Glomerular visceral epithelial cell (primary cell): ENCODE measurements around the gene RAB34.

Experiments used
- DNase-seq: peaks from one replicate; pipeline ENCODE4 v3.0.0-alpha.2; 2016; ENCODE audit errors: extremely low spot score

The RAB34 gene

GRCh38 chr17:28717578-28718332 is at the start of gene RAB34:
RAB34 (minus strand) TSS chr17:28717868; CDS start chr17:28717266, 602 bp downstream.
- DNase-seq = peak; percentile 92

DNA sequence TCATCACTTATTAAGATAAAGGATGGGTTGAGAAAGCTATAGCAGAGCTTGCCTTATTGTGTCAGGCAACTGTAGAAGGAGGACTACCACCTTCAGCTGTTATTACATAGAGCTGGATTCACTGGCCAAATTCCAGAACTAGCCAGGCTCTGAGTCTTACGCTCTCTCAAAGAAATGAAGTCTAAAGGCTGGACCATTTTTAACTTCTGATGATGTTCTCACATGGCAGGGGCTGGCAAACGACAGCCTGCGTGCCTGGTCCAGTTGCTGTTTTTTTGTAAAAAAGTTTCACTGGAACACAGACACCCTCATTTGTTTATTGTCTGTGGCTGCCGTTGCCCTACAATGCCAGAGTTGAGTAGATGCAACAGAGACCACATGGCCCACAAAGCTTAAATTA is 47.4 kb upstream of the RAB34 start:
- DNase-seq = no peak

- DNase-seq = peak; percentile 77
Measured at GRCh38 chr17:28763804-28764266, 46.2 kb upstream of the RAB34 start.

- no peak for DNase-seq
Measured at GRCh38 chr17:28763137-28763799, 45.6 kb upstream of the RAB34 start.

GRCh38 chr17:28760601-28761562 is 43.2 kb upstream of the RAB34 start:
- DNase-seq = peak; percentile 27

DNA sequence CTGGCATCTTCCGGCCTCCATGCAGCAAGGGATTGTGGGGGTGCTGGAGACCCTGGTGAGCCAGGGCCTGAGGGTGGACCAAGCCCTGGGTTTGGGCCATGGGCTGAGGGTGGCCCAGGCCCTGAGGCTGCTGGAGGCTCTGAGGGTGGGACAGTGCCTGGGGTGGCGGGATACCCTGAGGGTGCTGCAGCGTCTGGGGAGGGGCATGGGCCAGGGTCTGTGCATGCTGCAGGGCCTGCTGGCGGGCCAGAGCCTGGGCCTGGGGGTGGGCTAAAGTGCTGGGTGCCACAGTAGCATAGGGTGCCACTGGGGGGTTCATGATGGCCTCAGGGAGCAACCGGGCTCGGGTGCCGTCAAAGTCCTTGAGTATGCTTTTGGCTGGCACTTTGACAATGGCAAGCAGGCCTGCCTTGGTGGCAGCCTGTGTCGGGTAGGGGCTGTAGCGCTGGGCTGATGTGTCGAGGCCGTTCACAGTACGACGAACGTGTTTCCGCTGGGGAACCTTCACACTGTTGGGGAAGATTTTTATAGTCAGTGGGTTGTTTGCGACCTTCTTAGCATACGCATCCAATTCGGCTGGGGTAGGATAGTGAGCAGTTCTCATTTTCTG is 41.7 kb upstream of the RAB34 start:
- DNase-seq = no peak

GRCh38 chr17:28758411-28759121 is 40.9 kb upstream of the RAB34 start:
- DNase-seq = no peak

GRCh38 chr17:28756049-28756804 is 38.6 kb upstream of the RAB34 start:
- no peak for DNase-seq

GRCh38 chr17:28755486-28755885 is 37.8 kb upstream of the RAB34 start:
- peak; percentile 57 for DNase-seq

DNA sequence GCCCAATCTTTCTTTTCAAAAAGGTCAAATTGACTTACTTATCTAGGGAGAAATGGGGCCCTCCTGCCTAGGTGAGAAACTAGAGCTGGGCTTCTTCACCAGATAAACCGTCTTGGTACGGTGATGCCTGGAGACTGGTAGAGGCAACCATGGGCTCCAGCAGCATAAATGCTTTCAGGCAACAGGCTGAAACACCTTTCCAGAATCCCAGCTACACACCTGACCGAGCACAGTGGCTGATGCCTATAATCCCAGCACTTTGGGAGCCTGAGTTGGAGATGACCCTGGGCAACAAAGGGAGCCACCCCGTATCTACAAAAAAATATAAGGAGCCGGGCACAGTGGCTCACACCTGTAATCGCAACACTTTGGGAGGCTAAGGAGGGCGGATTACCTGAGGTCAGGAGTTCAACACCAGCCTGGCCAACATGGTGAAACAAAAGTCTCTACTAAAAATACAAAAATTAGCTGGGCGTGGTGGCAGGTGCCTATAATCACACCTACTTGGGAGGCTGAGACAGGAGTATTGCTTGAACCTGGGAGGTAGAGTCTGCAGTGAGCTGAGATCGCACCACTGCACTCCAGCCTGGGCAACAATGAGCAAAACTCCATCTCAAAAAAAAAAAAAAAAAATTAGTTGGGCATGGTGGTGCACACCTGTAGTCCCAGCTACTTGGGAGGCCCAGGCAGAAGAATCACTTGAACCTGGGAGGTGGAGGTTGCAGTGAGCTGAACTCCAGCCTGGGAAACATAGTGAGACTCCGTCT is 34.1 kb upstream of the RAB34 start:
- no peak for DNase-seq

DNA sequence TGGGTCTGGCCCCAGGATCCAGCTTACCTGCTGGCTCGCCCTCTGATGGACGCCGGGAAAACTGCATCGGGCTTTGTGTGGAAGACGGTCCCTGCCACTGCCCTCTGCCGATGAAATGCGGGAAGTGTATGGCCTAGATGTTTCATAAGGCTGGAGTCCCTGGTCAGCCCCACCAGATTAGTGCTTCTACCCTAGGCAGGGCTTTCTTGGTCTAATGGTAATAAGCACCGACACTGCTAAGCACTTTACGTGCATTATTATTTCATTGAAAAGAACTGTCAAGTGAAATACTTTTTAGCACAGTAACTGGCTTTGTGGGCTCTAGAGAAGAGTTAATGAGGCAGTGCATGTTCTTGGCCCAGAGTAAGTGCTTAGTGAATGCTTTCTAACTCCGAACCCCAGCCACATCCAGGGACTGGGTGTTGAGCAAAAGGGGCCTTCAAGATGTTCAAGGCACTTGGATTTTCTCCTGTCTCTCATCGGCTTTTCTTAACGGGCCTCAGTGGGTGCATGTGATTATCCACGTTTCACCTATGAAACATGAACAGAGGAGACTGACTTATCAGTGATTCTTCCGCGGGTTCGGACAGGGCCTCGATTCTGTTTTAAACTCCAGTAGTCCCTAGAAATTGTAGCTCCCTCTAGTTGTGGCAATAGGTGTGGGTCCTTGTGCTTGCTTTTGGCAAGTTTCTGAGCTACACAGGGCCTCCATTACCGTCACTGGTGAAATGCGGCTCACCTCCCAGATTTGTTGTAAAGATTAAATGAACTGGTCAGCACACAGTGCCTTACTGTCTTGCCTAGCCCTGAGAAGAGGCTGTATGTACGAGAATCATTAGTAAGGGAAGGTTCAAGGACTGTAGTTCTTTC is 32.7 kb upstream of the RAB34 start:
- DNase-seq = peak; percentile 94

DNA sequence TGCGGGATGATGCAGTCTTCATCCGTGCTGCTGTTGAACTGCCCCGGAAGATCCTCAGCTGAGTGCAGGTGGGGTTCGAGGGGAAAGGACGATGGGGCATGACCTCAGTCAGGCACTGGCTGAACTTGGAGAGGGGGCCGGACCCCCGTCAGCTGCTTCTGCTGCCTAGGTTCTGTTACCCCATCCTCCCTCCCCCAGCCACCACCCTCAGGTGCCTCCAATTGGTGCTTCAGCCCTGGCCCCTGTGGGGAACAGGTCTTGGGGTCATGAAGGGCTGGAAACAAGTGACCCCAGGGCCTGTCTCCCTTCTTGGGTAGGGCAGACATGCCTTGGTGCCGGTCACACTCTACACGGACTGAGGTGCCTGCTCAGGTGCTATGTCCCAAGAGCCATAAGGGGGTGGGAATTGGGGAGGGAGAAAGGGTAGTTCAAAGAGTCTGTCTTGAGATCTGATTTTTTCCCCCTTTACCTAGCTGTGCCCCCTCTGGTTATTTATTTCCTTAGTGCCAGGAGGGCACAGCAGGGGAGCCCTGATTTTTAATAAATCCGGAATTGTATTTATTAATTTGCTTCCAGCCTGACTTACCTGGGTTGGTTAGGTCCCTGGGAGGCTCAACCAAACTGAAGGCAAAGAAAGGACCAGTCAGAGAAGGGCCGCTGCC is 32.0 kb upstream of the RAB34 start:
- DNase-seq = no peak

GRCh38 chr17:28748852-28749515 is 31.3 kb upstream of the RAB34 start:
- no peak for DNase-seq

DNA sequence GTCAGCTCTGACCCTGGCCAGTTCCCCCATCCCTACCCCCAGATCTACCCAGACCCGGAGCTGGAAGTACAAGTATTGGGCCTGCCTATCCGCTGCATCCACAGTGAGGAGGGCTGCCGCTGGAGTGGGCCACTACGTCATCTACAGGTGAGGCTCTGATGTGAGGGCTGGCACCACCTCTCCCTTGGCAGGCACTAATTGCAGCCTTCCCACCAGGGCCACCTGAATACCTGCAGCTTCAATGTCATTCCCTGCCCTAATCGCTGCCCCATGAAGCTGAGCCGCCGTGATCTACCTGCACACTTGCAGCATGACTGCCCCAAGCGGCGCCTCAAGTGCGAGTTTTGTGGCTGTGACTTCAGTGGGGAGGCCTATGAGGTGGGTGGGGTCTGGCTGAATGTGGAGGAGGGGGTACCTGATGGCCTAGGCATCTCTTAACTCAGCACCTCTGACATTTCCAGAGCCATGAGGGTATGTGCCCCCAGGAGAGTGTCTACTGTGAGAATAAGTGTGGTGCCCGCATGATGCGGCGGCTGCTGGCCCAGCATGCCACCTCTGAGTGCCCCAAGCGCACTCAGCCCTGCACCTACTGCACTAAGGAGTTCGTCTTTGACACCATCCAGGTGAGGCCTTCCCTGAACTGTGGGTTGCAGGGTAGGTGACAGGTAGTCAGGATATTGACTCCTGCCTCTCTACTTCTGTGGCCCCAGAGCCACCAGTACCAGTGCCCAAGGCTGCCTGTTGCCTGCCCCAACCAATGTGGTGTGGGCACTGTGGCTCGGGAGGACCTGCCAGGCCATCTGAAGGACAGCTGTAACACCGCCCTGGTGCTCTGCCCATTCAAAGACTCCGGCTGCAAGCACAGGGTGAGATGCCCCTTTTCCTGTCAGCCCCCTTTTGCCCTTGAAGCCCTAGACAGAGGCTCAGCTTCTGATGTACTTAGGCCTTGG is 30.4 kb upstream of the RAB34 start:
- no peak for DNase-seq

- DNase-seq = no peak
Measured at GRCh38 chr17:28747051-28747691, 29.5 kb upstream of the RAB34 start.

- DNase-seq = no peak
Measured at GRCh38 chr17:28746611-28747050, 29.0 kb upstream of the RAB34 start.
